Activated T-cell treated with anti-CD3 and anti-CD28 coated beads, Interleukin-2, amount 50 U/mL, for 4 hours (primary cell): ENCODE data around the gene CLDN4. TPM values are rescaled to one million over a fixed set of nuclear protein-coding genes. Genes with fewer than 3 reads are reported as not detected.

Experiments
- total RNA-seq, 3 donors: library from RNA; stranded (reverse); gene quantifications; one replicate each; pipeline ENCODE4 v1.2.1, GENCODE V29; 2021

CLDN4 gene
- total RNA-seq, 3 donors from 2014 or later, result 0.24 to 0.56 (median 0.32) TPM

Other genes with a start within 250 kb of the CLDN4 start
- gene MLXIPL, start 206.5 kb upstream of the CLDN4 start, total RNA-seq, result under 1 TPM; 0.35 to 0.55 (median 0.43) TPM
- under 1 TPM in 2 of 3 donors, not detected in 1; 0.16 to 0.25 TPM for gene VPS37D, start 163.2 kb upstream of the CLDN4 start, total RNA-seq
- gene DNAJC30, start 147.5 kb upstream of the CLDN4 start, total RNA-seq, result 10 to 100 TPM; 11.9 to 12.7 (median 12.0) TPM
- gene BUD23, start 147.4 kb upstream of the CLDN4 start, total RNA-seq, result 100 to 1,000 TPM; 166 to 197 (median 178) TPM
- gene STX1A, start 111.3 kb upstream of the CLDN4 start, total RNA-seq, result 10 to 100 TPM; 23.0 to 25.0 (median 24.7) TPM
- gene ABHD11, start 92.2 kb upstream of the CLDN4 start, total RNA-seq, result 10 to 100 TPM; 20.6 to 26.4 (median 21.0) TPM
- gene CLDN3, start 60.7 kb upstream of the CLDN4 start, total RNA-seq, result under 1 TPM; 0.16 to 0.23 (median 0.22) TPM
- gene METTL27, start 11.5 kb downstream of the CLDN4 start, total RNA-seq, result under 1 TPM in 2 of 3 donors, not detected in 1; 0.41 to 0.69 TPM
- not detected for gene TMEM270, start 30.2 kb downstream of the CLDN4 start, total RNA-seq
- under 1 TPM in 2 of 3 donors, not detected in 1; 0.08 to 0.15 TPM for gene ELN, start 197.2 kb downstream of the CLDN4 start, total RNA-seq